HG03159 (cell line): ENCODE results near the gene GATAD2A.
"Not testable (repeated sequence)": the region's sequence is repeated elsewhere in the genome, so short reads cannot be mapped to it uniquely, and the experiment has no call there.

Experiments used
- ATAC-seq: cut with Tn5 transposase; IDR thresholded peaks from one replicate; pipeline ENCODE4 v1.9.1; 2021; ENCODE audit warnings: mild to moderate bottlenecking, moderate library complexity; ENCODE audit not compliant: unreplicated experiment

Gene GATAD2A

DNA sequence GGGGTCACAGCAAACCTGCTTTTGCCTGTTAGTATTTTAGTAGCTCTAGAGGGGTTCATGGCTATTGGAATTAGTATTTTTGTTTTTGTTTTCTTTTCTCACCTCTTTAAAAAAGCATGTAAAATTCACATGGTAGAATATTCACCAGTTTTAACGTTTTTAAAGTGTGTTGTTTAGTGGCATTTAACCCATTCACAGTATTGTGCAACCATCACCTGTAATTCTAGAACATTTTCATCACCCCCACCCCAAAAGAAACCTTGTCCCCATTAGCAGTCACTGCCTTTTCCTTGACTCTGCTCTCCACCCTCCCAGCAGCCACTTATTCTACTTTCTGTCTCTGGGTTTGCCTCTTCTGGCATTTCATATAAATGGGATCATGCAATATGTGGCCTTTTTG lies 39.8 kb downstream of the GATAD2A start:
- no peak for ATAC-seq

DNA sequence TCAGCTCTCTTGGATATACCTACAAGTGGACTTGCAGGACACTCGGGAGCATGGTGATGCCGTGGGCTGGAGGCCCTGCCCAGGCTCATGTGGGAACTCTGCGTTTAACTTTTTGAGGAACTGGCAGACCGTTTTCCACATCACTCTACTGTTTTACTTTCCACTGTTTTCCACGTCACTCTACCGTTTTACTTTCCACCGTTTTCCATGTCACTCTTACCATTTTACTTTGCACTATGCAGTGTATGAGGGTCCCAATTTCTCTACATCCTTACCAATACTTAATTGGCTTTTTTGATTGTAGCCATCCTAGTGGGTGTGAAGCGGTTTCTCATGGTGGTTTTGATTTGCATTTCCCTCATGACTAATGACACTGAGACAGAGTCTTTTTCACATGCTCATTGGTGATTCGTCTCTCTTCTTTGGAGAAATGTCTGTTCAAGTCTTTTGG lies 40.5 kb downstream of the GATAD2A start:
- no peak for ATAC-seq

DNA sequence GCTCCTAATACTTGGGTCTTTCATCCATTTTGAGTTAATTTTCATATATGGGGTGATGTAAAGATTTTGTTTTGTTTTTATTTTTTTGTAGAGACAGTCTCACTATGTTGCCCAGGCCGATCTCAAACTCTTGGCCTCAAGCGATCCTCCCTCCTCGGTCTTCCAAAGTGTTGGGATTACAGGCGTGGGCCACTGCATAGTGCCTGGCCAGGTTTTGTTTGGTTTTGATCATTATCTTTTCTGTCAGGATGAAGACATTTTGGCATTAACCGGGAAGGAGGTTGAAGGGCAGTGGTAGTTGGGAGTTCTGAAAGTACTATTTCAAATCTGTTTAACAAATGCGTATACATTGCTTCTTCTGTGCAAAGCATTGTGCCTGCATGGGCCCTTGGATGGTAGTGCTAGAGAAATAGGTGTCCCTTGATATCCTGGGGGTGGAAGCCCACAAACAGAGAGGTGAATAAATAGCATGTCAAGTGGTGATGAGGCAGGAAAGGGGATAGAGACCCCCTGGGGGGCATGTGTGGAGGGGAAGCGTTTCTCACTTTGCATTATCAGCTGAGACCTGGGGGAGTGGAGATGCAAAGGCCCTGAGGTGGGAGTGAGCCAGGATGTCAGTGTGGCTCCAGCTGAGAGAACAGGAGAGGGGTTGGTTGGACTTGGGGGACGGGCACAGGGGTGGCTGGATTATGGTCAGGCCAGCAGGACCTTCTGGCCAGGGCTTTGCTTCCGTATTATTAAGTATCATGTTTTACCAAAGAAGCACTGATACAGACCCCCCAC lies 41.4 kb downstream of the GATAD2A start:
- ATAC-seq, result no peak

DNA sequence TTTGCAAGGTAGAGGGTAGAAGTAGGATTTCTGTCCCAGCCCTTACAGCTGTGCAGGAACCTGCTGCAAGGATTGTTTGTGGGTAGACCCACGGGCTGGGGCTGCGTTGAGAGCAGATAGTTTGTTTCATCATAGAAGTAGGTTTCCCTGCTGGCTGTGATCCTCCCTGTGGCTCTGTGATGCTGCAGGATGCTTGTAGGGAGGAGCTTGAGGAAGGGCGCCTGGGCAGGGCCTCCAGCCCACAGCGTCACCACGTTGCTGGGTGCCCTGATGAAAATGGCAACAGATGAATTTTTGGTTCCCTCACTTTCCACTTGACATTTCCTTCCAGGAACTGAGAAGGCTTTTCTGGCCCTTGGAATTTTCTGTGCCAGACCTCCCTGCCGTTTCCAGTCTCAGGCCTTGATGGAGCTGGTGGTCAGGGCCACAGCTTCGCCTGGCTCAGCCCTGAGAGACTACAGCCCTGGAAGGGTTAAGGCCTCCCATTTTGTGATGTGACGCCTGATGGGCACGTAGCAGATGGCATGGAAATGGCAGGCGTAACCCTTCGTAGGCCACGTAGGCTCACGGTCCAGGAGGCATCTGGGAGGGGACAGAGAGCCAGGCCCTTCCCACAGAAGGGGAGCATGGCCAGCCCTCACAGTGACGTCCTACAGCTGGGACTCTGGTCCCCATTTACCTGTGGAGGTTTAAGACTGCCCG lies 42.2 kb downstream of the GATAD2A start:
- ATAC-seq, result no peak

DNA sequence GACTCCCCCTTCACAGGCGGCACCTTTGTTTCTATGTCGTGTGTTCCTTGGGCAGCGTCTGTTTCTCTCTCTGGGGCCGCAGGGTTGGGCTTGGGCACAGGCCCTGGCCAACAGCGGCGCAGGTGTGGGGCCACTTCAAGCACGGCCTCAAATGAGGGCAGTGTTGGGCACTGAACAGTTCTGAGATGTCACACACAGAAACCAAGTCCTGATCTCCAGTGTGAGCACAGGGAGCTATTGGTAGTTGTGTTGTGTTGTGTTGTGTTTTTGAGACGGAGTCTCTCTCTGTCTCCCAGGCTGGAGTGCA lies 42.7 kb downstream of the GATAD2A start:
- ATAC-seq, result no peak

DNA sequence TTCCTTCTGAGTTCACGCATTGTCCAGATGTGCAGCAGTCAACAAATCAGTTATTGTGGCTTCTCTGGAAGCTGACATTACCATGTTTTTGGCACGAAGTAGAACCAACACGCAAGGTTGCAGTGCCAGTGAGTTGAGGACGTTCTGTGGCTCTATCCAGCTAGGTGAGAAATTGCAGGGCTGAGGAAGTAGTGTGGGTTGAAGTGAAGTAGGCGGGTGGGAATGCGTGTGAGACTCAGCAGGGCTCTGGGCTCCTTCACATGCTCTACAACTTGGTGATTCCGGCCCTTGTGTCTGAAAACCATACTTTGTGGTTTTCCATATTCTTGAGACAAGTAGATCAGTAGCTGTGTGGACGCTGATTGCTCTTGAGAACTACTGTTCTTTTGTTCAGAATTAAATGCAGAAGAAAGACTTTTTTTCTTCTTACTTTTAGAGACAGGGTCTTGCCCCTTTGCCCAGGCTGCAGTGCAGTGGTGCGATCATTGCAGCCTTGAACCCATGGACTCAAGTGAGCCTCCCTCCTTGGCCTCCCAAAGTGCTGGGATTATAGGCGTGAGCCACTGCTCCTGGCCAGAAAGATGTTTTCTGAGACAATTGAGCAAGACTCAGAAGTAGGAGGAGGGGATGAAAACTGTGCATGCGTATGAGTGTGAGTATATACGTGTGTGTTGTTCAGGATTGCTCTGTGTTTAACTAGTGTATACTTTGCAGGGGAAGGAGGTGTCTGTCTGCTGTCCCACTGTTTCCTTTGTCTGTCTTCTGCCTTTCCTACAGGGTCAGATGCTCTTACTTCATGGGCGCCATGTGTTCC lies 46.2 kb downstream of the GATAD2A start:
- ATAC-seq, result peak; percentile 60

DNA sequence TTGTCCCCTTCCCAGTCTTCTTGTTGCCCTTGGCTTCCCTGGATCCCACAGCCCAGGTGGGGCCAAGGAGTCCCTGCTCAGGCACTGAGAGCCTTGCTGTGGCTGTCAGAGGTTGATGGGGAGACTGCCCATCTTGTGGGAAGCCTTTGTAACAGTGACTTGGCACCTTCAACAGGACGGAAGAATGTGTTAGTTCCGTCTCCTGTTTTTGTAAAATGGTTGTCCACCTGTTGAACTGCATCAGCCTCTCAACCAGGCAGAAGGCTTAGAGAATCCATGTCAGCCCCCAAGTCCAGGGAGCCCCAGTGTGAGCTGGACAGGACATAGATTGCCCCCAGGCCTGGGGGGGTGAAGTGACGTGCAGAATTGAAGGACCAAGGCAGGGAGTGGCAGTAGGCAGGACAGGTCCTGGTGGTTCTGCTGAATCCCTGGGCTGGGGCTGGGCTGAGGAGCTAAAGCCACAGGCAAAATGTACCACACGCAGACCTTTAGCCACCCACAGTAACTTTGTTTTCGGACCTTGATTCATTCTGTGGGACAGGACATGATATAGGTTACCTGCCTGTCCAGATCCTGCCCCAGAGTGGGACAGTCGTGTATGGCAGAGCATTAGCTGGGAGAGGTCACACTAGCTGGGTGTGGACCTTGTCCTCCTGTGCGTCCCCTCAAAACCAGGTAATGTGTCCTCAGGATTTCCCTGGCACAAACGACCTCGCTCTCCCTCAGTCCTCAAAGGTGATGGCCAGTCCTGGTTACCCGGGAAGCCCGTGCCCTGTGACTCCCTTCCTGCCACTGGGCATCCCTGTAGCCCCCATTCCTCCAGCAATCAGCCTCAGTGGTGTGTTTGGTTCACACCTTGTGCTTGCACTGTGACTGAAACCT lies 47.0 kb downstream of the GATAD2A start:
- ATAC-seq, result no peak

DNA sequence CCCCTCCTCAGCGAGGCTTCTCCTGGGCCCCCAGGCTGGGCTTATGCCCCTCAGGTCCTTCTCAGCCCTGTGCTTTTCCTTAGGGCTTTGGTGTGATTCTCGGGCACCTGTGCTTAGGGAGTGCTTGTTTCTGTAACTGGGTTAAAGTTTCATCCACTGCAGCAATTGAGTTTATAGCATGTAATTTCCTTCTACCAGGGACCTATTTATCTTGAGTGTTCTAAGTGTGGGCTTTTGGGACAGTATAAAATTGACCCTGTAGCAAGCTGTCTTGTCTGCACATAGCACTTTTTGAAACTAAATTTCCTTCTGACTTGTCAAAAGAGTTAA lies 47.6 kb downstream of the GATAD2A start:
- no peak for ATAC-seq

DNA sequence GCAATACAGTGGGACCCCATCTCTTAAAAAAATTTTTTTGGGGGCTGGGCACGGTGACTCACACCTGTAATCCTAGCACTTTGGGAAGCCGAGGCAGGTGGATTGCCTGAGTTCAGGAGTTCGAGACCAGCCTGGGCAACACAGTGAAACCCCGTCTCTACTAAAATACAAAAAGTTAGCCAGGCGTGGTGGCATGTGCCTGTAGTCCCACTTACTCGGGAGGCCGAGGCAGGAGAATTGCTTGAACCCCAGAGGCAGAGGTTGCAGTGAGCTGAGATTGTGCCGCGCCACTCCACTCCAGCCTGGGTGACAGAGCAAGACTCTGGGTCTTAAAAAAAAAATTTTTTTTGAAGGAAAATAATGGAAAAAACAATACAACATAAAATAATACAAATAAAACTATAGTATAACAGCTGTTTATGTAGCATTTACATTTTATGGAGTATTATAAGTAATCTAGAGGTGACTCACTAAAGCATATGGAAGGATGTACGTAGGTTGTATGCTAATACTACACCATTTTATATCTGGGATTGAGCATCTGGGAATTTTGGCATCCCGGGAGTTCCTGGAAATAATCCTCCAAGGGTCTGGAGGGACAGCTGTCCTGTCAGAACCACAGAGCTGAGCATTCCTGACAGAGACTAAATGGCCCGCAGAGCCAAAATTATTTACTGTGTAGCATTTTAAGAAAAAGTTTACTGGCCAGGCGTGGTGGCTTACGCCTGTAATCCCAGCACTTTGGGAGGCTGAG lies 49.9 kb downstream of the GATAD2A start:
- ATAC-seq, result not testable (repeated sequence)

DNA sequence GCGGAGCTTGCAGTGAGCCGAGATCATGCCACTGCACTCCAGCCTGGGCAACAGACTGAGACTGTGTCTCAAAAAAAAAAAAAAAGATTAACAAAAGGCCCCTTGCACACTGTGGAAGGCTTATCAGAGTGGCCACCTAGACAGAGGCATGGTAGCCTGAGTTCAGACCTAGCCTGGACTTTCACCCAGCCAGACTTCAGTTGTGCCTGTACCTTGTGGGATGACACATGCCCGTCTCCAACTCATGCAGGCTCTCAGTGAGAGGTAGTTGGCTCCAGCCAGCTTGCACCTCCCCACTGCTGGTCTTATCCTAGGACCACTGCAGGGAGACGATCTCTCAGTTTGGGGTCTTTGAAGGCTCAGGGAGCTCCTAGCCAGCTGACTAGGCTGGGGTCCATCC lies 52.2 kb downstream of the GATAD2A start:
- ATAC-seq, result no peak

DNA sequence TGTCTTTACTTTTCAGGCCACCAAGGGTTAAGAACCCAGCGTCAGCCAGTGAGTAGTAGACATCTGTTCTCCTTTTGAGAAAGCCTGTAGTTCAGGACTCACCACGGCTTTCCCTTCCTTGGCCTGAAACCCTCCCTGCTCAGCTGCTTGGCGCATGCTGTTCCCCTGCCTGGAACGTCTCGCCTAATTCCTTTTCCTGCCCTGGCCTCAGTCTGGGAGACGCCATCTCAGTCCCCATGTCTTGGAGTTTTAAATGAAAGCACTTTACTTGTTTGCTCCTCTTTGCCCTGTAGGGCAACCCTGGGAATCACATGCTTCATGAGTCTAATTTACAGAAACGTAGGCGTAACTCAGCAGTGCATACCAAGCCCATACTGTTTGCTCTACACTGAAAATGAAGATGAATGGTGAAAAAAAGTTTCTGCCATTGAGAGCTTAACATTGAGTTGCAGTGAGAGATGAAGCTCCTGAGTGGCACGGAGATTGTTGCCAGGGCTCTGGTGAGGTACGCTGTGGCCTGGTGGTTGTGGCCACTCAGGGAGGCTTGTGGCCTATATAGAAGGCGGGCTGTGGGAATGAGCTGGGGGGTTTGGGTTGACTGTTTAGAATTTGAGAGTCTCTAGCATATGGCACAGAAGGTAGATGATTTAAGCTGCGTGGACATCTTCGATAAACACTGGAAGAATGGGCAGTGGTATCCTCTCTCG lies 52.8 kb downstream of the GATAD2A start:
- ATAC-seq, result no peak

DNA sequence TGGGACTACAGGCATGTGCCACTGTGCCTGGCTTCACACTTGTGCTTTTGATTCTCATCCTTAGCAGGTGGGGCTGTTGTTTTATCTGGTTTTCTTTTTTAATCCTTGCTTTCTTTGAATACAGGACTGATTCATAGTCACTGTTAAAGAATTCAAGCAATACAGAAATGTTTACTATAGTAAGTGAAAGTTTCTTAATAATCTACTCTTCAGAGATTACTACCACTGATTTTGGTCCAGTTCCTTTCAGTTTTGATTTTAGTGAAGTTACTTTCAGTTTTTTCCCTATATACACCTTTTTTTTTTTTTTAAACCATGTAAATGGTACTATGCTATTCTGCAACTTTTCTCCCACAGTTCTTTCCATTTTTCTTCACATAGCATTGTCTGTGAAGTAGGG lies 53.6 kb downstream of the GATAD2A start:
- ATAC-seq, result no peak

DNA sequence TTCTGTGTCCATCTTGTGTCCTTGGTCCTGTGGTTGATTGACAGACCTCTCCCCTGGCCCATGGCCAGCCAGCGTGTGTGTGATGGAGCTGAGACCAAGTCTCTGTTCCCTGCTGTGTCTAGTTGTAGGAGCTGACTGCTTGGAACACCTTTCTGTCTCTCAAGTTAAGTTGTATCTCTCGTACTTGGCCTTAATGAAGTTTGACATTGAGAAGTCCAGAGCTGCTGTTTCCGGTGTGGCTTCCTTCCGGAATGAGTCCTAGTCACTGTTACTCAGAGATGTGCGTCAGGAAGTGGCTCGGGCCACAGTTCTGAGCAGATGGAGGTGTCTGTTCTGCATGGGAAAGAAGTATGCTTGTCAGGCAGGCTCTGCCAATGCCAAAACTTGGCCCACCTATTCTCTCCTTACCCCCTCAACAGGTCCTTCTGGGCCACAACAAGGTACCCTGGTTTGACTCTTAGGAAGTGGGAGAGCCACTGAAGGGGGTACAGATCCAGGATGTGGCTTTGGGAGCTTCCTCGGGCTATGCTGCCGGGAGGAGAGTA lies 54.3 kb downstream of the GATAD2A start:
- ATAC-seq, result peak; percentile 42

DNA sequence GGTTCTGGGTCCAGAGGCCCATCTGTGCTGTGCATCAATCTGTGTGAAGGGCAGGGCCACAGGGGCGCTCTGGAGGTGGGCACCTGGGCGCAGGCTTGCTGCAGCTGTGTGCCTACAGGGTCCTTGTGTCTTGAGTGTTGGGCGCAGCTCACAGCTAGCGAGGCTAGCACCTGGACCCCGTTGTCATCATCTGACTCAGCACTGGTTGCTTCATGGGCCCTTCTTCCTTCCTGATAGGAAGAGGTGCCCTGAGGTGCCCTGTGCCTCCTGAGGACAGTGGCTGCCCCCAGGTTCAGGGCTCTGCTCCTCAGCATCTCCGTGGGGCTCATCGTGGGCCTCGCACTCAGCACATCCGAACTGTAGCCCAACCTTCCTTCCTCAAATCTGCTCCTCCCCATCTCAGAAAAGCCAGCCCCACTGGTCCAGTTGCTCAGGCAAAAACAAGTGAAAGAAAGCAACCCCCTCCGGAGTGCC lies 54.8 kb downstream of the GATAD2A start:
- ATAC-seq, result peak; percentile 18

DNA sequence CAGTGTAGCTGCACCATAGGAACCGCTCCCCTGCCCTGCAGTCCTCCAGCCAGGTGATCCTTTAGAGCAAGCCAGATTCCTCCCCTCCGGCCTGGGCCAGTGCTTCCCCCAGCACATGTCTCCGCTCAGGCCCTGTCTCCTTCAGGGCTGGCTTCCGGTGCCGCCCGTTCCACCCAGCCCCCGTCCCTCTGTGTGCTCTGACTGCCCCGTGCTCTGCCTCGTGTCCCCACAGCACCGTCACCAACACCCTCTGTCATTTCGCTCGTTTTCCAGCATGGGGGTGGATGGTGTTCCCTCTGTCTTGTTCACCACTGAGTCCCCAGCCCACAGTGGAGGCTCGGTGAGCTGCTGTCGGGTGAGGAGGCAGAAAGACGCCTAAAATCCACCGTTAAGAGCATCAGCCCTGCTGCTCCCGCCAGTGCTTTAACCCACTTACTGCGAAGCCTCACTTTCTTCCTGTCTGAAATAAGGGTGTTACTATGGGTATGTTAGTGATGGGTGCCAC lies 55.3 kb downstream of the GATAD2A start:
- ATAC-seq, result peak; percentile 26

DNA sequence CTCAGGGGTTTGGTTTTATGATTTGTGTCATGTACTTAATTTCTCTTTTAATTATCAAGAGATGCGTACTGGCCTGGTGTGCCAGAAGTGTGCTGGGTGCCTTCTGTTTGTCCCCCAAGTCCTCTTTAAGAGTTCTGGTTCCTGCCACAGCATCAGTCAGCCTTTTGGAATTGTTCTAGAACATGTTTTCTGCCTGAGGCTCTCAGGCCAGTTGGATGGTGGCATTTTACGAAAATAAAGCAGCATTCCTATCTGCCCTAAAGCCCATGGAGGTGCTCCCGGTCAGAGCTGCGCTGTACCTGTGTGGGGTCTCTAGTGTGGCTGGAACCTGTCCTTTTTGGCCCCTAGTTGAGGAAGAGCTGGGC lies 55.8 kb downstream of the GATAD2A start:
- ATAC-seq, result no peak

DNA sequence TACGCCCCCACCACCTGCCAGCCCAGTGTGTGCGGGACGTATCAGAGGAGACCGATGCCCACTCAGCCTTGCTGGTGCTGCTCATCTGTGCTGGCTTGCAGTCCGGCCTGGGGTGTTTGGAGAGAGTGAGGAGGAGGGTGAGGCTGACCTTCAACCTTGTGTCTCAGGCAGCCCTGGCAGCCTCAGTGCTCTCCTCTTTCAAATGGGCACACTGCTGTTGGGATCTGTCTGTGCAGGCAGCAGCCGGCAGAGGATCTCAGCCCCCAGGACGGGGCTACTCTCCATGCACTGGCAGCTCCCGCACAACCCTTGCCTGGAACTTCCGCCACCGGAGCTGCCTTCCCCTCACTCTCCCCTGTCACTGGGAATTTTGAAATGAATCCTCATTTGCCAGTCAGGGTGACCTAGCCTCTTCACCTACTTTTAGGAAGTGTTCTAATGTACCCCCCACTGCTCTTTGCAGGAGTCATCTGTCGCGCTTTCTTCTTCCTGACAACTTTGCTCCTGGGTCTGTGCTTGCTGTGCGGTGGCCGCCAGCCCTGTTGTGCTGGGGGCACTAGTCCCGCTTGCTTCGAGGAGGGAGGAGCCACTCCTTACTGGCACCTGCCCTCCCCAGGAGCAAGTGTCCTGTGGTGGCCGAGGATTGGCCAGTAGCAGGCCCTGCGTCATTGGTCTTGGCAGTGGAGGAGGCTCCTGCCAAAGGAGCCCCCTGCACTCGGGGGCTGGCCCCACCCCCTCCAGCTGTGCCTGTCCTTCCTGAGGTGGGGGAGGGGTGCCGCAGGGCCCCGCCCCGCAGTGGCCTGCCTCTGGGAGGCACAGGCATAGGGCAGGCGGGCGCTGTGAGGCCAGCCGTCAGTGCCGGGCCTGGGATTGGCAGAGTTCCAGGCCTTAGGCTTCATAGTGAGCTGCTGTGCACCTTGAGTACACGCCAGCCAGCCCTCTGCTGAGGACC lies 56.5 kb downstream of the GATAD2A start:
- ATAC-seq, result no peak
